ENCODE results near the gene ZNF697.
"Not testable (repeated sequence)": the region's sequence is repeated elsewhere in the genome, so short reads cannot be mapped to it uniquely, and the experiment has no call there.

Gene ZNF697

GRCh38 chr1:119600561-119600960, 47.5 kb downstream of the ZNF697 start:
- no peak for DNase-seq

GRCh38 chr1:119595606-119596005, 52.5 kb downstream of the ZNF697 start:
- DNase-seq = no peak

DNA sequence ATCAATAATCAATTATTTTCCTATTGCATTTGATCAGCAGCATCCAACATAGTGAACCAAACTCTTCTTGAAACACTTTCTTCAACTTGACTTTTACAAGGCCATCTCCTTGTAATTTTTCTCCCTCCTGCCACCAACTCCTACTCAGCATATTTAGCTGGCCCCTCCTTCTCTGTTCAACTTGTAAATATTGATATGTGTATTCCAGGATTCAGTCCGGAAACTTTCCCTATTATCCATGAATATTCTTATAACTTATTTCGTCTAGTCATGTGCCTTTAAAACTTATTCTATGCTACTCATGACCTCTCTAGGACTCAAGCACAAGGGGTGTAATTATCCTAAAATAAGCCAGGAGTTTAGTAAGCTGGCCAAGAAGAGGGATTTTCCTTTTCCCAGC, 52.9 kb downstream of the ZNF697 start:
- no peak for DNase-seq

- DNase-seq = no peak
These were observed 53.7 kb downstream of the ZNF697 start for GRCh38 chr1:119594376-119594775.

DNA sequence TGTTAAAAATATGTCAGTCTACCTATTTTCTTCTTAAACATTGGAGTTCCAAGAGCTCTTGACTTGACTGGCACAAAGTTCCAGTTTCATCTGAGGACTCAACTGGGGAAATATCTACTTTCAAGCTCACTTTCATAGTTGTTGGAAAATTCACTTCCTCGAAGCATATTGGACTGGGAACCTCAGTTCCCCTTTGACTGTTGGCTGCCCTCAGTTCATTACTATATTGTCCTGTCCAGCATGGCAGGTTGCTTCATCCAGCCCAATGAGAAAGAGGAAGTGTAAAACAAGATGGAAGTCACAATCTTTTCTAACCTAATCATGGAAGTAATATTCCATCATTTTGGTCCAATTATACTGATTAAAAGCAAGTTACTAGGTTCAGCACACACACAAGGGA, 54.3 kb downstream of the ZNF697 start:
- no peak for DNase-seq

- no peak for DNase-seq
These were observed 57.7 kb downstream of the ZNF697 start for GRCh38 chr1:119590393-119590792.

GRCh38 chr1:119588621-119589020, 59.4 kb downstream of the ZNF697 start:
- no peak for DNase-seq

- DNase-seq = no peak
These were observed 60.7 kb downstream of the ZNF697 start for GRCh38 chr1:119587341-119587740.

DNA sequence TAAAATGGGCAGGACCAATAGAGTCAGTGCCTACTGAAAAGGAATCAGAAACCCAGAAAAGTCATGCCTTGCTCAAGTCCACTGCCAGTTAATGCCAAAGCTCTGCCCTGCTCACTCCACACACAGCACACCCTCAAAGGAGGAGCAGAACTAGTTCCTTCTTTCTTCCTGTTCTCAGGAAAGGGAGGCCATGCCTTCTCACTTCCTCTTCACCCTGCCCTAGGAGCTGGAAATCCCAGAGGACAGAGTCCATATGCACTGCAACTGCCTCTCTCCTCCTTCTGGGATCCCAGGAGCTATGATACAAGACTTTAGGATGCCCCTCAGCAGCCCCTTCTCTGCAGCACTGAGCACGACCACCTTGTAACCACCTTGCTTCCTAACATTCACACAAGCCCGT, 62.3 kb downstream of the ZNF697 start:
- DNase-seq = not testable (repeated sequence)

GRCh38 chr1:119582801-119583200, 65.3 kb downstream of the ZNF697 start:
- peak in 1 of 2 donors; percentile 19 for DNase-seq

DNA sequence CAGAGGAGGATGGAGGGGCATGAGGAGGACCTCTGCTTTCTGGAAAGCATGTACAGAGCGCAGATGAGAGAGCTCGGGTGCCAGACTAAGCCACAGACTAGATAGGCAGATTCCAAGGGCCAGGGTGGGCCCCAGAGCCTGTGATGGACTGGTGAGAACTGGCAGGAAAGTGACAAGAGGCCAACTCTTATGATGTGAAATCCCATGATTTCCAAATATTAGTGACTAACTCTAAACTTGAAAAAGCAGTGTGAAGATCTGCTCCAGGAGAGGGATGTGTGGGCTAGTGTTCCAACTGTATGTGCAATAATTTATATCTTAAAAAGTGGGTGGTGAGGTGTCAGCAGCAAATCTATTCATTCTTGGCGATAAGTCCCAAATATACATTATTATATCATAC, 67.0 kb downstream of the ZNF697 start:
- DNase-seq = not testable (repeated sequence)

DNA sequence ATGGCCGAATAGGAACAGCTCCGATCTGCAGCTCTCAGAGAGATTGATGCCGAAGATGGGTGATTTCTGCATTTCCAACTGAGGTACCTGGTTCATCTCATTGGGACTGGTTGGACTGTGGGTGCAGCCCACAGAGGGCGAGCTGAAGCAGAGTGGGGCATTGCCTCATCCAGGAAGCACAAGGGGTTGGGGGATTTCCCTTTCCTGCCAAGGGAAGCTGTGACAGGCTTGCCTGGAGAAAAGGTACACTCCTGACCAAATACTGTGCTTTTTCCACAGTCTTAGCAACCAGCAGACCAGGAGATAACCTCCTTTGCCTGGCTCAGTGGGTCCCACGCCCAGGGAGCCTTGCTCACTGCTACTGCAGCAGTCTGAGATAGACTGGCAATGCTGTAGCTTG, 74.2 kb downstream of the ZNF697 start:
- no peak for DNase-seq

DNA sequence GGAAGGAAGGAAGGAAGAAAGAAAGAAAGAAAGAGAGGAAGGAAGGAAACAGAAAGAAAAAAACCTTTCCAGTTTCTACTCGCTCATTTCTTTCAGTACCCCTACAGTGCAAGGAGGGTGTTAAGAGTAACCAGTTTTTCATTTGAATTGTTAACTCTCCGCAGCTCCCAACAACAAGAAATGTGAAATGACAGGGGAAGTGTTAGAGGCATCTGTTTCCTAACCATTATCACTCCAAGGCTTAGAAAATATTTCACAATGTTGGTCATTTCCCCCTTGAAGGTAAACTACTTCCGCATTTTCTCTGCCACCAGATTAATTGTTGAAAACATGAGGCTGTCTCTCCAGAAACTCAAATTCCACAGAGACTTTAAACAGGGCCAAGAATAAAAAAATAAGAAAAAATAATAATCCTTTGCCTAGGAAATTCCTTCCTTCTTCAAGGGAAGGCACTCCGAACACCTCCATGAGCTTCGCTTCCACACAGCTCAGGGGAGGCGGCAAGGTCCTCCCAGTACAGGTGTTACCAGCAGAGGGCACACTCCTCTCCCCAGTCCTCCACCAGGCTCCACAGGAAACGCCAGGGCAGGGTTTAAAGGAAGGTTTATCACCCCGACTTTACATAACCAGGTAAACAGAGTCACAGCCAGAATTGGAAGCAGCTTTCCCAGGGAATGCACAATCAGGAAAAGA, 78.0 kb downstream of the ZNF697 start:
- DNase-seq = peak in 1 of 2 donors; percentile 3
